H1 (cell line): ENCODE results near the gene SMIM44. TPM values are rescaled to one million over a fixed set of nuclear protein-coding genes. Genes with fewer than 3 reads are reported as not detected.

Experiments used
- EP300 ChIP-seq, 2 experiments: IDR thresholded peaks; 1 replicate in 1 of 2; 2 replicates in 1 of 2; pipeline ENCODE4 v1.6.1; 2011 to 2012; ENCODE audit warnings: low read depth in 2 of 2, low read length in 2 of 2, mild to moderate bottlenecking in 2 of 2, borderline replicate concordance in 1 of 2, inconsistent platforms in 1 of 2, moderate library complexity in 1 of 2
- HDAC2 ChIP-seq, 2 experiments: fragments of 300-600 bp in 1 of 2; sonication (generic) in 1 of 2; IDR thresholded peaks; 2 replicates each; pipeline ENCODE4 v1.6.1; 2011 to 2012; ENCODE audit warnings: low read depth in 2 of 2, low read length in 2 of 2, mild to moderate bottlenecking in 2 of 2, moderate library complexity in 2 of 2, borderline replicate concordance in 1 of 2, inconsistent platforms in 1 of 2
- KDM5A ChIP-seq: fragments of 200-600 bp; IDR thresholded peaks from 2 replicates; pipeline ENCODE4 v1.7.1; 2012; ENCODE audit warnings: mild to moderate bottlenecking, low read length, inconsistent platforms, mixed read lengths
- NRF1 ChIP-seq: IDR thresholded peaks from 2 replicates; pipeline ENCODE4 v1.6.1; 2011; ENCODE audit warnings: mild to moderate bottlenecking, low read depth, low read length, improper control_type of control experiment
- RFX5 ChIP-seq: IDR thresholded peaks from 2 replicates; pipeline ENCODE4 v1.6.1; 2011; ENCODE audit warnings: low read depth, low read length, improper control_type of control experiment, borderline replicate concordance
- YY1 ChIP-seq: IDR thresholded peaks from 2 replicates; pipeline ENCODE4 v1.6.1; 2011; ENCODE audit warnings: low read depth, mild to moderate bottlenecking, low read length
- ZNF274 ChIP-seq: IDR thresholded peaks from 2 replicates; pipeline ENCODE4 v1.7.0; 2012; ENCODE audit warnings: low read length, borderline replicate concordance; ENCODE audit errors: extremely low read depth
- polyA plus RNA-seq, 7 experiments: library from polyadenylated mRNA; depleted of rRNA in 3 of 7; stranded (reverse) in 5 of 7; unstranded in 2 of 7; fragments of >200 nt in 5 of 7; fragments of 200-250 nt in 2 of 7; gene quantifications; 1 replicate in 5 of 7; 2 replicates in 1 of 7; 4 replicates in 1 of 7; pipeline versions ENCODE4 v1.2.1 to v1.2.3, GENCODE V29; 2011 to 2013; ENCODE audit warnings: missing spikeins in 2 of 7, mixed read lengths in 2 of 7
- total RNA-seq: library from RNA; stranded (reverse); fragmentation: NEBNext Ultra II Directional; extraction: Animal tissue kit (Norgen Biotek cat#: 25700); gene quantifications from 2 replicates; pipeline ENCODE4 v1.2.1, GENCODE V29; 2021
- TF ChIP-seq, protein P1 (sequence below): IDR thresholded peaks from 2 replicates; pipeline ENCODE4 v1.6.1; 2012; ENCODE audit warnings: low read length, inconsistent platforms

Gene SMIM44
- total and polyA plus RNA-seq, 2 of the 8 experiments (the other 6 are each of a cell fraction or from before 2014, with no cell fraction given), result not detected

- TF ChIP-seq HDAC2 (IDR thresholded peaks at IDR 0.05; ENCODE audit: borderline replicate concordance in 1 of 2, low read depth in 2 of 2, low read length in 2 of 2), result no peak
- TF ChIP-seq KDM5A, result no peak
- TF ChIP-seq EP300 (IDR thresholded peaks at IDR 0.05; ENCODE audit: borderline replicate concordance in 1 of 2, low read depth in 2 of 2, low read length in 2 of 2), result no peak
- TF ChIP-seq ZNF274, result no peak
- TF ChIP-seq RFX5, result no peak
- TF ChIP-seq NRF1, result no peak
- TF ChIP-seq YY1, result no peak
- TF ChIP-seq, protein P1, sequence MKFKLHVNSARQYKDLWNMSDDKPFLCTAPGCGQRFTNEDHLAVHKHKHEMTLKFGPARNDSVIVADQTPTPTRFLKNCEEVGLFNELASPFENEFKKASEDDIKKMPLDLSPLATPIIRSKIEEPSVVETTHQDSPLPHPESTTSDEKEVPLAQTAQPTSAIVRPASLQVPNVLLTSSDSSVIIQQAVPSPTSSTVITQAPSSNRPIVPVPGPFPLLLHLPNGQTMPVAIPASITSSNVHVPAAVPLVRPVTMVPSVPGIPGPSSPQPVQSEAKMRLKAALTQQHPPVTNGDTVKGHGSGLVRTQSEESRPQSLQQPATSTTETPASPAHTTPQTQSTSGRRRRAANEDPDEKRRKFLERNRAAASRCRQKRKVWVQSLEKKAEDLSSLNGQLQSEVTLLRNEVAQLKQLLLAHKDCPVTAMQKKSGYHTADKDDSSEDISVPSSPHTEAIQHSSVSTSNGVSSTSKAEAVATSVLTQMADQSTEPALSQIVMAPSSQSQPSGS, result no peak
These were observed 9.0 kb upstream of the SMIM44 start (continued) for GRCh38 chr19:3492131-3492839.
